Mesodermal cell (in vitro differentiated cells): Measurements from ENCODE around the gene TOGARAM2.

Experiments used
- H3K27ac ChIP-seq: 2 replicates; pipeline ENCODE4 v1.7.0; 2013; ENCODE audit warnings: mild to moderate bottlenecking, low read depth, low read length, moderate library complexity; ENCODE audit not compliant: severe bottlenecking
- H3K36me3 ChIP-seq: 2 replicates; pipeline ENCODE4 v1.7.1; 2013; ENCODE audit warnings: mild to moderate bottlenecking, low read length, moderate library complexity; ENCODE audit not compliant: control insufficient read depth, insufficient read depth
- H3K4me1 ChIP-seq: one replicate; pipeline ENCODE4 v1.7.1; 2013; ENCODE audit warnings: mild to moderate bottlenecking, low read length; ENCODE audit not compliant: insufficient read depth, control insufficient read depth, poor library complexity, severe bottlenecking
- H3K4me3 ChIP-seq: 2 replicates; pipeline ENCODE4 v1.7.0; 2013; ENCODE audit warnings: low read length, control low read depth, mild to moderate bottlenecking; ENCODE audit not compliant: insufficient read depth, poor library complexity, severe bottlenecking; ENCODE audit errors: extremely low read depth
- H3K9me3 ChIP-seq: 2 replicates; pipeline ENCODE4 v1.7.1; 2013; ENCODE audit warnings: mild to moderate bottlenecking, low read length, moderate library complexity; ENCODE audit not compliant: control insufficient read depth
- WGBS, 2 experiments: methylation state at CpG; one replicate each; pipeline ENCODE4 v1.1.5; 2013; ENCODE audit warnings: missing lambda C conversion rate in 2 of 2; ENCODE audit not compliant: insufficient coverage in 2 of 2; 5-methylcytosine and 5-hydroxymethylcytosine counted together

The TOGARAM2 gene

DNA sequence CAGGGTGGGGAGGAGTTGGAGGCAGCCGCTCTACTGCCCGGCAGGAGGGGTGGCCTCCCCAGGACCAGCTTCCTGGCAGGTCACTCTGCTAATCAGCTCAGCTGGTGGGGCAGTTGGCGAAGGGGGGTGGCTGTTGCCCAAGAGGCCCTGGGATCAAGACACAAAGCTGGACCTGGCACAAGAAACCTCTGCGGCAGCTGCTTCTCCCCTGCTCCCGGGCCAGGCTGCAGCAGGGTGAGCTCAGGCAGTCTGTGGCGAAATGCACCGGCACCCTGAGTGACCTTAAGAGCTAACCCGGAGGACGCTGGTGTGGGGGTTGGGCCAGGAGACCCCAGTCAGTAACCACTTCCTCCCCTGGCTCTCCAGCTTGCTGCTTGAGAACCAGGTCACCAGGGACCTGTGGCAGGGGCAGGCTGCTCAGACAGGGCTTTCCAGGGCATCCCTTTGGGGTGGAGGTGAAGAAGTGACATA is 31.1 kb downstream of the TOGARAM2 start:
- 69 to 80% methylated on average over 6 to 9 of the region's 9 CpGs for WGBS, 2 experiments
- H3K4me3 ChIP-seq, result no peak overlapping the region
- H3K36me3 ChIP-seq, result no peaks in the 10 kb centered on the region
- no peaks in the 10 kb centered on the region for H3K9me3 ChIP-seq
- H3K27ac ChIP-seq, result no peak overlapping the region
- H3K4me1 ChIP-seq, result peaks cover 17% of the 10 kb centered on the region

DNA sequence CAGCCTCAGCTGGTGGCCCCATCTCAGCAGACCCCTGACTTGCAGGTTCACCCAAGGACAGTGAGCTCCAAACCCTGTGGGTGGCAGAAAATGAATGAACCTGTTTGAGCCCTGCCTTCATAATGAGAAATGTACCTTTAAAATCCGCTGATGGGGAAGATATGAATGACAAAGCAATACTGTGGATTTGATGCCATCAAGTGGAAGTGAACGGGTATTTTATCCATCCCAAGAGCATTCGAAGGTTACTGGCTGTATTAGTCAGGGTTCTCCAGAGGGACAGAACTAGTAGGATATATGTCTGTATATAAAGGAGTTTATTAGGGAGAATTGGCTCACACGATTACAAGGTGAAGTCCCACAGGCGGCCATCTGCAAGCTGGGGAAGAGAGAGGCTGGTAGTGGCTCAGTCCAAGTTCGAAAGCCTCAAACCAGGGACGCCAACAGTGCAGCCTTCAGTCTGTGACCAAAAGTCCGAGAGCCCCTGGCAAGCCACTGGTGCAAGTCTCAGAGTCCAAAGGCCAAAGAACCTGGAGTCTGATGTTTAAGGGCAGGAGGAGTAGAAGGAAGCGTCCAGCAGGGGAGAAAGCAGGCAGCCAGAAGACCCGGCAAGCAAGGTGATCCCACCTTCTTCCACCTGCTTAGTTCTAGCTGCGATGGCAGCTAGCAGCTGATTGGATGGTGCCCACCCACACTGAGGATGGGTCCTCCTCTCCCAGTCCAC is 32.1 kb downstream of the TOGARAM2 start:
- no peak overlapping the region for H3K27ac ChIP-seq
- no peaks in the 10 kb centered on the region for H3K9me3 ChIP-seq
- H3K4me3 ChIP-seq, result no peak overlapping the region
- WGBS, 2 experiments, result 86 to 91% methylated on average over 8 to 10 of the region's 11 CpGs
- H3K36me3 ChIP-seq, result no peaks in the 10 kb centered on the region
- H3K4me1 ChIP-seq, result peaks cover 17% of the 10 kb centered on the region

DNA sequence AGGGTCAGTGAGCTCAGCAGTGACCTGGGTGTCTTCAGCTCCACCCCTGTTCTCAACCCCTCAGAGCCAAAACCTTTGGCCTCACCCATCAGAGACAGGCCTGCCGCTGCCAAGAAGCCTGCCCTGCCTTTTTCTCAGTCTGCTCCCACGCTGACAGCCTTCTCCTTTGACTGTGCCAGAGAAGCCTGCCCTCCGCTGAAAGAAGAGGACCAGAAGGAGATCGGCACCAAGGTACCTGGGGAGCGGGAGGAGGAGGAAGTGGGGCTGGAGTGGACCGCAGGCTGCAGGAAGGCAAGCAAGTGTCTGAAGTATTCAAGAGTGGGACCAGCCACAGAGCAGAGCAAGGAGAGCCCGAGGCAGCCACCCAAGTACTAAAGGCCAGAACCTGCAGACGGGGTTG is 33.2 kb downstream of the TOGARAM2 start:
- WGBS, 2 experiments, result 90 to 94% methylated on average over 8 of the region's 8 CpGs

DNA sequence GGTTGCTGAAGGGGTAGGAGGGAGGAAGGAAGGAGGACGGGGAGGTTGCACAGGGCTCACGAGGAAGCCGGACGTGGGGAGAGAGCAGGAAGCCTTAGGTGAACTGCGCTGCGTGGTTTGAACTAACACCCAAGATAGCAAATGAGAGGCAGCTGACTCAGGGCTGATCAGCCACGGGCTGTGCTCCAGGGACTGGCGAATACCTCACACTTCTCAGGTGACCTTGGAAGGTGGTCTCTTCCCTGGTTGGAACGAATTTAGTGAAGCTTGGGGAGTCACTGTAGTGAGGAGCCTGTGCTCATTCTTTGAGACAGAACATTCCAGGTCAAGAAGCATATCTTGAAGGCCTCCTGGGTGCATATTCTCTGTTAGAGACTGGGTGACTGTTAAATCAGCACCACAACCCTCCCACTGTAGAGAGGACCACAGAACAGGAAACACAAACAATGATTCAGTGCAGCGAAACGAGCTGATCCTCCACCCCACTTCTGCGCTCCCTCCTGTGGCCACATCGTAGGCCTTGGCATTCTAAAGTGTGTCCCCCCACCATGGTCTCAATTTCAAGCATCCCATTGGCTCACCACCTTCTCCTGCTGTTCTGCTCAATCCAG is 33.8 kb downstream of the TOGARAM2 start:
- Histone ChIP-seq H3K36me3 (no peaks in the 10 kb centered on the region), H3K4me1 (peaks cover 17% of the 10 kb centered on the region), H3K27ac (no peak overlapping the region), H3K9me3 (no peaks in the 10 kb centered on the region), H3K4me3 (no peak overlapping the region)
- WGBS, 2 experiments, result 88% methylated on average over 13 of the region's 13 CpGs

More for the DNA sequence above, 33.2 kb downstream of the TOGARAM2 start:
- Histone ChIP-seq H3K36me3 (no peaks in the 10 kb centered on the region), H3K4me3 (no peak overlapping the region), H3K4me1 (peaks cover 17% of the 10 kb centered on the region), H3K27ac (no peak overlapping the region), H3K9me3 (no peaks in the 10 kb centered on the region)

DNA sequence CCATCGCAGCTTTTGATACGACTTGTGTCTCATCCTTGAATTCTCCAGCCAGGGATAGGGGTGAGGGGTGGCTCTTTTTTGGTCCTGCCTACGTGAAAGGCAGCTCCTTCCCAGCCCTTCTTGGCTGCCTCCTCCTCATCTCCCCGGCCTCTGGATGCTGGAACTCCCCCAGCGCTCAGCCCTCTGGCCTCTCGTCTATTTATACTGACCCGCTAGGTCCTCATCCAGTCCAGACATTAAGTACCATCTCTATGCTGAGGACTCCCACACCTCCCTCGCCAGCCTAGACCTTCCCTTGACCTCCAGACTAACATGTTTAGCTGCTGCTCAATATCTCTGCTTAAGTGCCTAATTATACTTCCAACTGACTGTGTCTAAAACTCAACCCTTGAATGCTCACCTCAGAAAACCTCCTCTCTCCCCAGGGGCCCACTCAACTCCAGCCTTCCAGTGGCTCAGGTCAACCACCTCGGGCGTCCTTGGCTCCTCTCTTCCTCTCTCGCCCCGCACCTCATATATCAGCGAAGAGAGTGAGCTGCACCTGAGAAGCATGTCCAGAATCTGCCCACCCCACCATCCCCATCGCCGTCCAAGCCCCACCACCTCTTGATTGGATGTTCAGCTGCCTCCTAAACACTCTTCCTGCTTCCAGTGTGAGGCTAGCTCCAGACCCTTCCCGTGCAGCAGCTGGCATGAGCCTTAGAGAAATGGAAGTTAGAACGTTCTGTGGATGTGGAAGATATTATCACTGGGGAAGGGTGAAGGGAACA is 34.8 kb downstream of the TOGARAM2 start:
- Histone ChIP-seq H3K27ac (no peak overlapping the region), H3K4me3 (no peak overlapping the region), H3K4me1 (peaks cover 16% of the 10 kb centered on the region), H3K9me3 (no peaks in the 10 kb centered on the region), H3K36me3 (no peaks in the 10 kb centered on the region)
- 94 to 99% methylated on average over 11 to 13 of the region's 17 CpGs for WGBS, 2 experiments

DNA sequence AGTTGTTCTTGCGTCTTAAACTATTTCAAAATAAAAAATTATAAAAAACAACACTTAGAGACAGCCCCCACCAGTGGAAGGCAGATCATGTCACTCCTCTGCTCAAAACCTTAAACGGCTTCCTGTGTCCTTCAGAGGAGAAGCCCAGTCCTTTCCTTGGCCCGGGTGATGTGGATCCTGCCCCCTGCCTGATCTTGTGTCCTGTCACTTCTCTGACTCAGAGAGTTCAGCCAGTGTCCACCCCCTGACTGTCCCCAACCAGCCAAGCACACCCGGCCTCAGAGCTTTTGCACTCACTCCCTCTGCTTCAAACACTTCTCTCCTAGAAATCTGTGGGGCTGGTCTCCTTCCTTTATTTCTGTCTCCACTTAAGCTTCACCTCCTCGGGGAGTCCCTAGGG is 35.4 kb downstream of the TOGARAM2 start:
- WGBS, 2 experiments, result 87 to 90% methylated on average over 5 of the region's 5 CpGs
- H3K4me3 ChIP-seq, result no peak overlapping the region

DNA sequence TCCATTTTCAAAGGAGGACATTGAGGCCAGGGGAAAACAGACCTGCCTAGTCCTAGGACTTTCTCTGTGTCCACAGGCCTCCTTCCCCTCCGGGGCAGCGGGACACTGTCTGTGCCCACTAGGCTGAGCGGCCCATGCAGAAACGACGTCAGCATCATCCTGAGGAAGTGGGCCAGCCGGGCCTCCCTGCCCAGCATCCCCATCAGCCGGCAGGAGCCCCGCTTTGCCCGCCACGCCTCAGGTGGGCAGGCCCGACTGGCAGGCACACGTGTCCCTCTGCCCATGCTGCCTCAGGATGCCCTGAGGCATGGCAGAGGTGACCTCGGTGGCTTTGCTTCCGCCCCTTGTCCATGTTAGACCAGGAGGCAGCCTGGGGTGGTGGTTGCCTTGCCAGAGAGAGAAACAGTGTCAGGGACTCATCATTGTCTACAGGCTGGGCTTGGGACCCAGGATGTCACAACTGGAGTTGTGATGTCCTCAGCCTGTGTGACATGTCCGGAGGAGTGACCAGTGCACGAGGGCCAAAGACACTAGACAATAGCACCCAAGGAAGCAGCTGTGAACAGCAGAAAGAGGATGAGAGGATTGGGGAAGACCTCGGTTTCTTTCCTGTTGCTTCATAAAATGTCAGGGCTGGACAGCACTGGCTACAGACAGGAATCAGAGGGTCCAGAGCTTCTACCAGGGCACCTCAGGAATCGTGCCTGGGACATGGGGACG is 36.8 kb downstream of the TOGARAM2 start:
- Histone ChIP-seq H3K9me3 (no peaks in the 10 kb centered on the region), H3K36me3 (no peaks in the 10 kb centered on the region), H3K27ac (no peak overlapping the region), H3K4me3 (no peak overlapping the region), H3K4me1 (no peaks in the 10 kb centered on the region)
- WGBS, 2 experiments, result 89 to 96% methylated on average over 16 to 17 of the region's 19 CpGs

More for the DNA sequence above, 35.4 kb downstream of the TOGARAM2 start:
- Histone ChIP-seq H3K9me3 (no peaks in the 10 kb centered on the region), H3K27ac (no peak overlapping the region), H3K4me1 (peaks cover 10% of the 10 kb centered on the region), H3K36me3 (no peaks in the 10 kb centered on the region)

DNA sequence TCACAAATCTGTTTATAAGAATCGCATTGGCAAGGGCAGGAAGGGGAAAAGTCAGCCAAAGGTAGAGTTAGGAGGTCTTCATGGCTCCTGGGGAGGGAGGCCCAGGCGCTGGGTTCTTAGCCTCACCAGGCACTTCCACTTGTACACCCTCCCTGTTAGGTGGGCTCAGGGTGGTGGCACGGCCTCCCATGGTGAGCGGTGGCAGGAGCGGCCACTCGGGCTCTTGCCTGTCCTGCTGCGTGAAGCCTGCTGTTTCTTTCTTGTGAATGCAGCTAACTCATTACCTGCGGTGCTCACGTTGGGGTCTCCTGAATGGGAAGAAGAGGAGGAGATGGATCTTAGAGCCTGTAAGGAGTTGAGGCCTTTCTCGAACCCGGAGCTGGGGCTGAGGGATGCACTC is 40.8 kb downstream of the TOGARAM2 start:
- no peaks in the 10 kb centered on the region for H3K4me1 ChIP-seq
- 95 to 97% methylated on average over 7 to 9 of the region's 11 CpGs for WGBS, 2 experiments
- H3K27ac ChIP-seq, result no peak overlapping the region
- H3K4me3 ChIP-seq, result no peak overlapping the region
- H3K9me3 ChIP-seq, result no peaks in the 10 kb centered on the region
- no peaks in the 10 kb centered on the region for H3K36me3 ChIP-seq

DNA sequence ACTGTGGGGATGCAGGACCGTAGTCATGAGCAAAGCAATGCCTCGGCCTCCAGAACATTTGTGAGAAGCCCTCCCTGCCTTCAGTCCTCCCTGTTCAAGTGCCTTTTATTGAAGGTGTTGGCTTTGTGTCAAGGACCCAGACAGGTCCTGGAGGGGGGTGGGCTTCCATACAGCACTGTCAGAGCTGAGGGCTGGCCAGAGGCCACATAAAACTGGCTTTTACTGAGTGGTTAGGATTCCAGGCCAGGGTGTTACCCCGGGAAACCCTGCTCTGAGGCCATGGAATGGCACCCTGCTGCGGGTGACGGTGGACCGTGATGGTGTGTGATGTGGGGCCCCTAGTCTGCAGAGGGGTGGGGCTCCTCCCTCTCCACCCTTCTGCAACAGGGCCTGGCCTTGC is 41.6 kb downstream of the TOGARAM2 start:
- no peaks in the 10 kb centered on the region for H3K4me1 ChIP-seq
- no peak overlapping the region for H3K27ac ChIP-seq
- H3K36me3 ChIP-seq, result no peaks in the 10 kb centered on the region
- no peak overlapping the region for H3K4me3 ChIP-seq
- H3K9me3 ChIP-seq, result no peaks in the 10 kb centered on the region
- WGBS, 2 experiments, result 50 to 62% methylated on average over 3 to 4 of the region's 6 CpGs

DNA sequence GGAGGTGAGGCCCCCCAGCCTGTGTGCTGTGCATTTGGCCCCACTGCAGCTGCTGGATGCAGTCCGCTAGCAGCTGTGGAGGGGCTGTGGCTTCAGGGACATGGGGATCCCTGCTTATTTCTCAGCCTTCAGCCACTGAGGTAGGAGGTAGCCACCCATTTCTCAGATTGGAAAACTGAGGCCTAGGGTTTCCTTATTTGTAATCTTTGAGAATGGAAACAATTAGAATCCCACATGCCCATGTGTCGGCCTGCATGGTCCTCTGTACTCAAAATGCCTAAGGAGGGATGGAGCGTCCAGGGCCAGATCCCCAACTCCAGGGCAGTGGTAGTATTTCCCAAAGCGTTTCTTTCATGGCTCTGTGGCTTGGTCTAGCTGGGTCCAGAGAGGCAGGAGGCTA is 42.1 kb downstream of the TOGARAM2 start:
- Histone ChIP-seq H3K27ac (no peak overlapping the region), H3K4me3 (no peak overlapping the region), H3K4me1 (no peaks in the 10 kb centered on the region), H3K9me3 (no peaks in the 10 kb centered on the region), H3K36me3 (no peaks in the 10 kb centered on the region)
- WGBS, 2 experiments, result 89 to 95% methylated on average over 4 of the region's 4 CpGs
